OCI-LY7 (cell line): ENCODE measurements around the gene ABCB8. TPM values are rescaled to one million over a fixed set of nuclear protein-coding genes. Genes with fewer than 3 reads are reported as not detected.

ENCODE experiments used
- BruUV-seq: library from RNA; stranded (reverse); fragments of 400-500 nt; replicated peaks from 2 replicates; lab custom pipeline; 2021; lab: Mats Ljungman, UMichigan
- CTCF ChIA-PET: fragments of 300-600 bp; sonication (Branson Sonifier 250); formaldehyde crosslinking; loops from one replicate; lab custom pipeline; 2022; ENCODE audit warnings: antibody characterized with exemption; ENCODE audit not compliant: unreplicated experiment; lab: Charles Lee
- POLR2A ChIA-PET: fragments of 300-600 bp; sonication (Branson Sonifier 250); formaldehyde crosslinking; loops from one replicate; lab custom pipeline; 2022; ENCODE audit warnings: antibody characterized with exemption; lab: Charles Lee
- DNase-seq: peaks from one replicate; pipeline ENCODE4 v3.0.0-alpha.2; 2015; ENCODE audit warnings: low spot score
- H2AFZ ChIP-seq: fragments of 200-600 bp; sonication (generic), shearing (Covaris generic); 2 replicates; pipeline ENCODE4 v1.6.1; 2014; ENCODE audit warnings: mild to moderate bottlenecking, antibody characterized with exemption, low read length, moderate library complexity
- H3K27ac ChIP-seq: fragments of 200-600 bp; sonication (generic); 2 replicates; pipeline ENCODE4 v1.5.1; 2014; ENCODE audit warnings: mixed run types, low read depth, mild to moderate bottlenecking, moderate library complexity, low read length, inconsistent platforms; ENCODE audit not compliant: poor library complexity, severe bottlenecking
- H3K36me3 ChIP-seq: fragments of 200-600 bp; sonication (generic); 2 replicates; pipeline ENCODE4 v1.6.1; 2014; ENCODE audit warnings: mild to moderate bottlenecking, antibody characterized with exemption, low read length, moderate library complexity, mixed read lengths; ENCODE audit not compliant: insufficient read depth
- H3K4me1 ChIP-seq: fragments of 200-600 bp; sonication (generic); 2 replicates; pipeline ENCODE4 v1.5.1; 2014; ENCODE audit warnings: mild to moderate bottlenecking, low read length; ENCODE audit not compliant: insufficient read depth, poor library complexity, severe bottlenecking
- H3K4me2 ChIP-seq: fragments of 200-600 bp; sonication (generic); 2 replicates; pipeline ENCODE4 v1.6.1; 2014; ENCODE audit warnings: mild to moderate bottlenecking, low read length
- H3K4me3 ChIP-seq: fragments of 200-600 bp; sonication (generic); 2 replicates; pipeline ENCODE4 v1.5.1; 2014; ENCODE audit warnings: mild to moderate bottlenecking, low read depth, low read length; ENCODE audit not compliant: poor library complexity, severe bottlenecking
- H3K79me2 ChIP-seq: fragments of 200-600 bp; sonication (generic); 2 replicates; pipeline ENCODE4 v1.6.1; 2016; ENCODE audit warnings: low read depth, mild to moderate bottlenecking, low read length, moderate library complexity, mixed read lengths; ENCODE audit not compliant: insufficient read depth
- H3K9me2 ChIP-seq: fragments of 200-600 bp; sonication (generic); 2 replicates; pipeline ENCODE4 v1.6.1; 2016; ENCODE audit warnings: mild to moderate bottlenecking, low read length, mixed read lengths; ENCODE audit not compliant: insufficient read depth
- H3K9me3 ChIP-seq: fragments of 200-600 bp; sonication (generic); 2 replicates; pipeline ENCODE4 v1.6.1; 2014; ENCODE audit warnings: mild to moderate bottlenecking, mixed run types, low read length, mixed read lengths
- H4K20me1 ChIP-seq: fragments of 200-600 bp; sonication (generic); 2 replicates; pipeline ENCODE4 v1.6.1; 2014; ENCODE audit warnings: mild to moderate bottlenecking, antibody characterized with exemption, low read length, moderate library complexity, mixed read lengths; ENCODE audit not compliant: insufficient read depth
- EZH2phosphoT487 ChIP-seq: fragments of 200-600 bp; sonication (generic); IDR thresholded peaks from 2 replicates; pipeline ENCODE4 v1.6.1; 2018; ENCODE audit warnings: low read depth, borderline replicate concordance, mild to moderate bottlenecking, mixed run types, antibody characterized with exemption, low read length, moderate library complexity, mixed read lengths
- intact Hi-C: fragments of 100-400 bp; cut with micrococcal nuclease; formaldehyde crosslinking; loops from one replicate; pipeline ENCODE4 v1.10.0; 2022; ENCODE audit not compliant: unreplicated experiment
- total RNA-seq, 2 experiments: library from RNA; depleted of rRNA in 1 of 2; stranded (reverse); fragments of >200 nt in 1 of 2; shearing (Covaris generic) in 1 of 2; gene quantifications; 2 replicates each; pipeline ENCODE4 v1.2.3, GENCODE V29; 2014 to 2022
- TF ChIP-seq, protein P1 (sequence below): fragments of 200-600 bp; sonication (generic); conservative IDR thresholded peaks from 2 replicates; pipeline ENCODE4 v1.5.1; 2014; ENCODE audit warnings: mild to moderate bottlenecking, antibody characterized with exemption, low read length, moderate library complexity, mixed read lengths

Gene ABCB8
- total RNA-seq, 2 experiments from 2014 or later = 32.0 to 64.7 TPM

DNA sequence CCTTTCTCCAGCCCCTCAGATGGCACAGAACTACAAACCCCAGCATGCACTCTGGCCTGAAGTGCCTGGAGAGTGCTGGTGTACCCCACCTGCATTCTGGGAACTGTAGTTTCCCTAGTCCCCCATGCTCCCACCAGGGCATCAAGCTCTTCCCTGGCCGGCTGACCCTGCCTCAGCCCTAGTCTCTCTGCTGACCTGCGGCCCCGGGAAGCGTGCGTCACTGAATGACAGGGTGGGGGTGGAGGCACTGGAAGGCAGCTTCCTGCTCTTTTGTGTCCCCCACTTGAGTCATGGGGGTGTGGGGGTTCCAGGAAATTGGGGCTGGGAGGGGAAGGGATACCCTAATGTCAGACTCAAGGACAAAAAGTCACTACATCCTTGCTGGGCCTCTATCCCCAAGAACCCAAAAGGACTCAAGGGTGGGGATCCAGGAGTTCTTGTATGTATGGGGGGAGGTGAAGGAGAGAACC lies 35.4 kb upstream of the ABCB8 start:
- BruUV-seq = no TSS peak
- H2AFZ ChIP-seq = no peak overlapping the region
- intact Hi-C loops = no loop called here
- peaks cover 31% of the 10 kb centered on the region for H3K4me1 ChIP-seq
- H3K4me3 ChIP-seq = no peak overlapping the region
- no peak for TF ChIP-seq EZH2phosphoT487
- TF ChIP-seq, protein P1, sequence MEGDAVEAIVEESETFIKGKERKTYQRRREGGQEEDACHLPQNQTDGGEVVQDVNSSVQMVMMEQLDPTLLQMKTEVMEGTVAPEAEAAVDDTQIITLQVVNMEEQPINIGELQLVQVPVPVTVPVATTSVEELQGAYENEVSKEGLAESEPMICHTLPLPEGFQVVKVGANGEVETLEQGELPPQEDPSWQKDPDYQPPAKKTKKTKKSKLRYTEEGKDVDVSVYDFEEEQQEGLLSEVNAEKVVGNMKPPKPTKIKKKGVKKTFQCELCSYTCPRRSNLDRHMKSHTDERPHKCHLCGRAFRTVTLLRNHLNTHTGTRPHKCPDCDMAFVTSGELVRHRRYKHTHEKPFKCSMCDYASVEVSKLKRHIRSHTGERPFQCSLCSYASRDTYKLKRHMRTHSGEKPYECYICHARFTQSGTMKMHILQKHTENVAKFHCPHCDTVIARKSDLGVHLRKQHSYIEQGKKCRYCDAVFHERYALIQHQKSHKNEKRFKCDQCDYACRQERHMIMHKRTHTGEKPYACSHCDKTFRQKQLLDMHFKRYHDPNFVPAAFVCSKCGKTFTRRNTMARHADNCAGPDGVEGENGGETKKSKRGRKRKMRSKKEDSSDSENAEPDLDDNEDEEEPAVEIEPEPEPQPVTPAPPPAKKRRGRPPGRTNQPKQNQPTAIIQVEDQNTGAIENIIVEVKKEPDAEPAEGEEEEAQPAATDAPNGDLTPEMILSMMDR = no peak
- H3K27ac ChIP-seq = no peak overlapping the region
- no peaks in the 10 kb centered on the region for H3K9me2 ChIP-seq
- no peaks in the 10 kb centered on the region for H3K9me3 ChIP-seq
- no peaks in the 10 kb centered on the region for H4K20me1 ChIP-seq
- H3K79me2 ChIP-seq = no peaks in the 10 kb centered on the region
- ChIA-PET POLR2A (interaction anchor here (1.4 kb wide), 1 partner anchor 36 kb away, joined by 3 read pairs; no protein-coding TSS in a partner anchor), CTCF (interaction anchor here (0.6 to 0.7 kb wide), 2 partner anchors 20 to 1117 kb away, joined by 3 to 8 read pairs; no protein-coding TSS in a partner anchor)
- H3K36me3 ChIP-seq = no peaks in the 10 kb centered on the region
- peak; percentile 58 for DNase-seq
- H3K4me2 ChIP-seq = no peak overlapping the region

DNA sequence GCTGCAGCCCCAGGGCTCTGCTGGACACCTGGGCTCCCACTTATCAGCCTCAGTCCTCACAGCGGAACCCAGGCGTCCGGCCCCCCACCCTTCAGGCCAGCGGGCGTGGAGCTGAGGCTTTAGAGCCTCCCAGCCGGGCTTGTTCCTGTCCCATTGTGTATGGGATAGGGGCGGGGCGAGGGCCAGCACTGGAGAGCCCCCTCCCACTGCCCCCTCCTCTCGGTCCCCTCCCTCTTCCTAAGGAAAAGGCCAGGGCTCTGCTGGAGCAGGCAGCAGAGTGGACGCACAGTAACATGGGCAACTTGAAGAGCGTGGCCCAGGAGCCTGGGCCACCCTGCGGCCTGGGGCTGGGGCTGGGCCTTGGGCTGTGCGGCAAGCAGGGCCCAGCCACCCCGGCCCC lies 34.7 kb upstream of the ABCB8 start:
- Histone ChIP-seq H3K4me3 (no peak overlapping the region), H3K27ac (no peak overlapping the region), H3K9me2 (no peaks in the 10 kb centered on the region), H4K20me1 (no peaks in the 10 kb centered on the region), H2AFZ (no peak overlapping the region), H3K4me2 (no peak overlapping the region), H3K79me2 (no peaks in the 10 kb centered on the region), H3K4me1 (peaks cover 25% of the 10 kb centered on the region), H3K36me3 (no peaks in the 10 kb centered on the region), H3K9me3 (no peaks in the 10 kb centered on the region)
- CTCF ChIA-PET = no interaction called here
- POLR2A ChIA-PET = interaction anchor here (1.6 kb wide), 1 partner anchor 13 kb away, joined by 4 read pairs; no protein-coding TSS in a partner anchor
- TF ChIP-seq, protein P1 = no peak
- TF ChIP-seq EZH2phosphoT487 = no peak
- intact Hi-C loops = no loop called here
- no peak for DNase-seq
- no TSS peak for BruUV-seq

DNA sequence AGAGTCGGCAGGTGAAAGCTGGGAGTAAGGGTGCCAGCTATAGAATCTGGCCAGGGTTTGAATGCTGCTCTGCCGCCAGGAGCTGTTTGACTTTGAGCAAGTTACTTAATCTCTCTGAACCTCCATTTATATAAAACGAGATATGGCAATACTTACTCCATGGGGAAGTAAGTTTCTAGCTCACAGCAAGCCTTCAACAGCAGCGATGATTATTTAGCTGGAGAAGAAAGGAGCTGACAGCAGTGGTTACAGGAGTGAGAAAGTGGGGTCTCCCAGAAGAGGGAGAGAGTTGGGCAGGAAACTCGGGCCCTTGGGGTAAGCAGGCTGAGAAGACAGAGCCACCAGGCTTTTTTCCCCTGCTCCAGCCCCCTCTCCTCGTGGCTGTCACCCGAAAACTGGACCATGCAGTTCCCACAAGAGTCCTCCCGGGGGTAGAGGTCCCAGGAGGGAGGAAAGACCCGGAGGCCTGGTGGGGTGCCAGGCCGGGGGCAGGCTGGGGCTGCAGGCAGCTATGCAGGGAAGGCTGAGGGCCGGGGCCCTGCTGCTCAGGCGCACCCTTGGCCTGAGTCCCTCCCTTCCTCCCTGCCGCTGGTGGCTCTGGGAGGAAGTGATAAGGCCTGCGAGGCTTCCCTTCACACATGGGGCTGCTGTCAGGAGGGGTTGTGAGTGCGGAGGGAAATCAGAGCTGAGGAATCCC lies 34.0 kb upstream of the ABCB8 start:
- intact Hi-C loops = no loop called here
- CTCF ChIA-PET = no interaction called here
- H2AFZ ChIP-seq = peak overlapping the region; percentile 87
- H3K27ac ChIP-seq = peak overlapping the region; percentile 36
- H4K20me1 ChIP-seq = no peaks in the 10 kb centered on the region
- H3K9me3 ChIP-seq = no peaks in the 10 kb centered on the region
- TF ChIP-seq, protein P1 = no peak
- TF ChIP-seq EZH2phosphoT487 = no peak
- DNase-seq = peak; percentile 66
- H3K9me2 ChIP-seq = no peaks in the 10 kb centered on the region
- no peak overlapping the region for H3K4me3 ChIP-seq
- H3K36me3 ChIP-seq = no peaks in the 10 kb centered on the region
- peaks cover 21% of the 10 kb centered on the region for H3K4me1 ChIP-seq
- POLR2A ChIA-PET = interaction anchor here (0.6 to 1.6 kb wide), 2 partner anchors 14 to 32 kb away, joined by 3 to 4 read pairs; no protein-coding TSS in a partner anchor
- peak overlapping the region; percentile 23; the same call in 1 of the 2 replicates for H3K4me2 ChIP-seq
- H3K79me2 ChIP-seq = no peaks in the 10 kb centered on the region
- BruUV-seq = no TSS peak
